NCI-H1105 (cell line): ENCODE data around the gene KMT2E.

Source experiments
- DNase-seq: peaks from one replicate; lab custom pipeline; 2025; lab: John Stamatoyannopoulos, UW

The KMT2E gene

GRCh38 chr7:105086850-105087249 lies 72.8 kb downstream of the KMT2E start:
- no peak for DNase-seq

GRCh38 chr7:105087981-105088380 lies 74.0 kb downstream of the KMT2E start:
- DNase-seq = no peak

- DNase-seq = no peak
These were observed 74.5 kb downstream of the KMT2E start for GRCh38 chr7:105088456-105088855.

- no peak for DNase-seq
These were observed 81.0 kb downstream of the KMT2E start for GRCh38 chr7:105094966-105095365.

GRCh38 chr7:105096306-105096705 lies 82.3 kb downstream of the KMT2E start:
- DNase-seq = no peak

- no peak for DNase-seq
These were observed 83.6 kb downstream of the KMT2E start for GRCh38 chr7:105097619-105098018.

GRCh38 chr7:105098863-105099515 lies 85.0 kb downstream of the KMT2E start:
- DNase-seq = no peak

GRCh38 chr7:105101864-105102263 lies 87.9 kb downstream of the KMT2E start:
- no peak for DNase-seq

- no peak for DNase-seq
These were observed 88.8 kb downstream of the KMT2E start for GRCh38 chr7:105102557-105103352.

- DNase-seq = no peak
These were observed 91.6 kb downstream of the KMT2E start for GRCh38 chr7:105105579-105105978.

GRCh38 chr7:105106473-105106872 lies 92.5 kb downstream of the KMT2E start:
- DNase-seq = no peak

- no peak for DNase-seq
These were observed 93.5 kb downstream of the KMT2E start for GRCh38 chr7:105107458-105107857.

- no peak for DNase-seq
These were observed 98.7 kb downstream of the KMT2E start for GRCh38 chr7:105112440-105113418.

- no peak for DNase-seq
These were observed 104.9 kb downstream of the KMT2E start for GRCh38 chr7:105118612-105119600.

- DNase-seq = no peak
These were observed 108.6 kb downstream of the KMT2E start for GRCh38 chr7:105122619-105123018.

- no peak for DNase-seq
These were observed 111.7 kb downstream of the KMT2E start for GRCh38 chr7:105125745-105126144.

- DNase-seq = no peak
These were observed 112.5 kb downstream of the KMT2E start for GRCh38 chr7:105126436-105126975.

GRCh38 chr7:105127179-105127578 lies 113.2 kb downstream of the KMT2E start:
- DNase-seq = no peak

- no peak for DNase-seq
These were observed 116.0 kb downstream of the KMT2E start for GRCh38 chr7:105130048-105130447.

- no peak for DNase-seq
These were observed 116.6 kb downstream of the KMT2E start for GRCh38 chr7:105130580-105130979.
